ENCODE results near the gene TRAF3IP3. TPM values are rescaled to one million over a fixed set of nuclear protein-coding genes. Genes with fewer than 3 reads are reported as not detected.
A peak's percentile ranks its signal among the peaks of the same experiment; 100 is the strongest.

The TRAF3IP3 gene
- polyA plus RNA-seq, 1 of the 3 experiments (the other 2 are of a cell fraction): 0.31 TPM

- Histone ChIP-seq H3K9me2 (no peaks in the 10 kb centered on the region), H3K9me3 (no peaks in the 10 kb centered on the region)
Measured at GRCh38 chr1:209783386-209783785, 27.5 kb downstream of the TRAF3IP3 start.

GRCh38 chr1:209784265-209785169 lies 28.7 kb downstream of the TRAF3IP3 start, which contains the start of gene C1orf74:
Gene C1orf74 (minus strand): TSS chr1:209784559. CDS start chr1:209783634, 925 bp downstream.
- H3K4me1 ChIP-seq (ENCODE audit: control insufficient read depth in 1 of 2, insufficient read depth in 2 of 2, low read depth in 1 of 2, low read length in 1 of 2): peaks cover 7 to 18% of the 10 kb centered on the region in 2 experiments; a peak in 3 of 4 replicates
- H3K27me3 ChIP-seq (ENCODE audit: insufficient read depth): no peaks in the 10 kb centered on the region
- DNase-seq: peak; percentile 97
- peaks cover 24% of the 10 kb centered on the region for H3K79me2 ChIP-seq (ENCODE audit: insufficient read depth)
- peak within 1 kb of the TSS; percentile 89 for H2AFZ ChIP-seq (ENCODE audit: low read depth)
- no peaks in the 10 kb centered on the region for H3K9me3 ChIP-seq
- WGBS (ENCODE audit: low lambda C conversion rate): 5% methylated on average over 48 of the region's 48 CpGs
- POLR2A ChIA-PET: interaction anchor here (0.7 to 2.1 kb wide), 8 partner anchors 16 to 1100 kb away, joined by 3 to 6 read pairs (median 4); partner anchors contain the start of gene UTP25
- H4K20me1 ChIP-seq (ENCODE audit: insufficient read depth): no peaks in the 10 kb centered on the region
- H3K9me2 ChIP-seq: no peaks in the 10 kb centered on the region
- H3K4me2 ChIP-seq: peak within 1 kb of the TSS; percentile 93
- peak within 1 kb of the TSS; percentile 75 to 81 for H3K4me3 ChIP-seq (ENCODE audit: low read depth in 2 of 2, low read length in 1 of 2)
- H3K9ac ChIP-seq: peak within 1 kb of the TSS; percentile 97
- H3F3A ChIP-seq (replicated peaks; ENCODE audit: insufficient read depth): no peaks in the 10 kb centered on the region
- H3K36me3 ChIP-seq (replicated peaks in 1 of 2; ENCODE audit: control insufficient read depth in 1 of 2, insufficient read depth in 2 of 2, low read length in 1 of 2): peaks cover 15 to 19% of the 10 kb centered on the region in 2 experiments
- H3K27ac ChIP-seq (ENCODE audit: low read depth in 2 of 2, low read length in 1 of 2): peak within 1 kb of the TSS; percentile 84 to 91
- CTCF ChIA-PET: interaction anchor here (0.8 to 1.6 kb wide), 5 partner anchors 12 to 87 kb away, joined by 3 to 10 read pairs (median 3); no protein-coding TSS in a partner anchor
- TF ChIP-seq SMC3 (IDR thresholded peaks at IDR 0.05; ENCODE audit: low read depth, low read length) (no peak), FOSL2 (IDR thresholded peaks at IDR 0.05; ENCODE audit: borderline replicate concordance, low read depth) (peak; percentile 3; the same call in 1 of the 2 replicates), ELF1 (IDR thresholded peaks at IDR 0.05) (peak; percentile 93), CHD2 (IDR thresholded peaks at IDR 0.05; ENCODE audit: low read length, partially characterized antibody) (peak; percentile 99), EZH2phosphoT487 (IDR thresholded peaks at IDR 0.05; ENCODE audit: borderline replicate concordance, low read depth) (no peak), SIN3A (IDR thresholded peaks at IDR 0.05; ENCODE audit: borderline replicate concordance, low read depth, low read length) (peak; percentile 72; the same call in 1 of the 2 replicates), RAD21 (IDR thresholded peaks at IDR 0.05; ENCODE audit: low read length) (no peak; the same call in 1 of the 2 replicates), GABPA (IDR thresholded peaks at IDR 0.05; ENCODE audit: low read depth) (peak; percentile 96), TAF1 (IDR thresholded peaks at IDR 0.05; ENCODE audit: borderline replicate concordance, low read depth, low read length) (peak; percentile 76), MXI1 (IDR thresholded peaks at IDR 0.05; ENCODE audit: low read depth, low read length) (peak; percentile 52), REST (IDR thresholded peaks at IDR 0.05; ENCODE audit: low read depth, low read length) (no peak), TCF12 (IDR thresholded peaks at IDR 0.05) (peak; percentile 35; the same call in 1 of the 2 replicates), NRF1 (IDR thresholded peaks at IDR 0.05; ENCODE audit: low read depth, low read length) (peak; percentile 94), YY1 (IDR thresholded peaks at IDR 0.05; ENCODE audit: low read depth) (peak; percentile 66; the same call in 1 of the 2 replicates), RCOR1 (IDR thresholded peaks at IDR 0.05; ENCODE audit: low read length) (no peak)

More at GRCh38 chr1:209783386-209783785, 27.5 kb downstream of the TRAF3IP3 start:
- Histone ChIP-seq H3K27ac (ENCODE audit: low read depth in 2 of 2, low read length in 1 of 2) (peak overlapping the region; percentile 55 to 84; a peak in 2 of 4 replicates), H3K27me3 (ENCODE audit: insufficient read depth) (no peaks in the 10 kb centered on the region), H3K79me2 (ENCODE audit: insufficient read depth) (peaks cover 24% of the 10 kb centered on the region), H2AFZ (ENCODE audit: low read depth) (0 out of 2 replicates have a peak overlapping the region, but pooled peaks have one; percentile 77), H3F3A (replicated peaks; ENCODE audit: insufficient read depth) (no peaks in the 10 kb centered on the region), H3K36me3 (replicated peaks in 1 of 2; ENCODE audit: control insufficient read depth in 1 of 2, insufficient read depth in 2 of 2, low read length in 1 of 2) (peaks cover 16 to 19% of the 10 kb centered on the region in 2 experiments), H3K9ac (peak overlapping the region; percentile 97), H3K4me1 (ENCODE audit: control insufficient read depth in 1 of 2, insufficient read depth in 2 of 2, low read depth in 1 of 2, low read length in 1 of 2) (peaks cover 7 to 18% of the 10 kb centered on the region in 2 experiments; a peak in 3 of 4 replicates), H3K4me3 (ENCODE audit: low read depth in 2 of 2, low read length in 1 of 2) (peak overlapping the region; percentile 75 to 81), H4K20me1 (ENCODE audit: insufficient read depth) (no peaks in the 10 kb centered on the region), H3K4me2 (peak overlapping the region; percentile 93)
- 12% methylated on average over 6 of the region's 6 CpGs for WGBS (ENCODE audit: low lambda C conversion rate)
- TF ChIP-seq RXRA (IDR thresholded peaks at IDR 0.05; ENCODE audit: borderline replicate concordance, low read depth): no peak
- no peak for TF ChIP-seq NFIC (IDR thresholded peaks at IDR 0.05; ENCODE audit: borderline replicate concordance)
- no peak for TF ChIP-seq MAX (IDR thresholded peaks at IDR 0.05; ENCODE audit: low read depth)
- TF ChIP-seq GABPA (IDR thresholded peaks at IDR 0.05; ENCODE audit: low read depth): no peak
- no peak for TF ChIP-seq USF2 (IDR thresholded peaks at IDR 0.05; ENCODE audit: borderline replicate concordance, low read depth, low read length)
- TF ChIP-seq JUND (IDR thresholded peaks at IDR 0.05): no peak
- no peak for TF ChIP-seq TCF12 (IDR thresholded peaks at IDR 0.05)
- POLR2A ChIA-PET: interaction anchor here (0.8 to 2.1 kb wide), 4 partner anchors 11 to 45 kb away, joined by 3 to 6 read pairs (median 6); partner anchors contain the start of gene UTP25
- DNase-seq: peak; percentile 50
- CTCF ChIA-PET: interaction anchor here (0.7 to 1.6 kb wide), 6 partner anchors 11 to 86 kb away, joined by 3 to 10 read pairs (median 3); partner anchors contain the start of gene UTP25

All from SK-N-SH (cell line).